ENCODE data around the gene ZP2.
A peak's percentile ranks its signal among the peaks of the same experiment; 100 is the strongest.
"Not testable (repeated sequence)": the region's sequence is repeated elsewhere in the genome, so short reads cannot be mapped to it uniquely, and the experiment has no call there.

The ZP2 gene

GRCh38 chr16:21152160-21153030 lies 59.0 kb downstream of the ZP2 start:
- not testable (repeated sequence) for DNase-seq

- peak in 1 of 56 donors; percentile 25 for DNase-seq
Observed at GRCh38 chr16:21150375-21151001, 60.9 kb downstream of the ZP2 start, which contains the start of gene DNAH3. Gene DNAH3 (minus strand): TSS chr16:21150846. CDS start chr16:21150319, 527 bp downstream.
